Neuronal stem cell (in vitro differentiated cells): ENCODE data around the gene ST6GALNAC5.
A peak's percentile ranks its signal among the peaks of the same experiment; 100 is the strongest.
"Not testable (repeated sequence)": the region's sequence is repeated elsewhere in the genome, so short reads cannot be mapped to it uniquely, and the experiment has no call there.

ENCODE experiments used
- DNase-seq: peaks from one replicate; pipeline ENCODE4 v3.0.0-alpha.2; 2013; ENCODE audit warnings: low spot score
- H2AFZ ChIP-seq: one replicate; pipeline ENCODE4 v1.6.1; 2013; ENCODE audit warnings: mild to moderate bottlenecking, low read length, inconsistent platforms
- H2AK5ac ChIP-seq: 2 replicates; pipeline ENCODE4 v1.6.1; 2013; ENCODE audit warnings: low read depth, mild to moderate bottlenecking, inconsistent platforms, low read length, moderate library complexity, mixed read lengths
- H2BK120ac ChIP-seq: 2 replicates; pipeline ENCODE4 v1.6.1; 2013; ENCODE audit warnings: low read depth, mild to moderate bottlenecking, inconsistent platforms, low read length, moderate library complexity, mixed read lengths
- H2BK12ac ChIP-seq: one replicate; pipeline ENCODE4 v1.6.1; 2013; ENCODE audit warnings: low read length, inconsistent platforms
- H2BK15ac ChIP-seq: 2 replicates; pipeline ENCODE4 v1.6.1; 2013; ENCODE audit warnings: mild to moderate bottlenecking, low read length, inconsistent platforms, mixed read lengths
- H2BK5ac ChIP-seq: one replicate; pipeline ENCODE4 v1.6.1; 2013; ENCODE audit warnings: inconsistent platforms, mild to moderate bottlenecking, low read length, moderate library complexity
- H3K14ac ChIP-seq: one replicate; pipeline ENCODE4 v1.6.1; 2013; ENCODE audit warnings: low read length, inconsistent platforms
- H3K18ac ChIP-seq: 2 replicates; pipeline ENCODE4 v1.6.1; 2013; ENCODE audit warnings: low read length, inconsistent platforms
- H3K23ac ChIP-seq: 2 replicates; pipeline ENCODE4 v1.6.1; 2013; ENCODE audit warnings: low read depth, mild to moderate bottlenecking, mixed read lengths, low read length, inconsistent platforms; ENCODE audit not compliant: poor library complexity
- H3K27ac ChIP-seq: replicated peaks from 3 replicates; pipeline ENCODE4 v1.5.1; 2013; ENCODE audit warnings: low read length, inconsistent platforms
- H3K27me3 ChIP-seq, 3 experiments: 2 replicates each; pipeline ENCODE4 v1.6.1; 2013; ENCODE audit warnings: low read length in 3 of 3, mild to moderate bottlenecking in 2 of 3, inconsistent platforms in 1 of 3, low read depth in 1 of 3, mixed read lengths in 1 of 3, moderate library complexity in 1 of 3; ENCODE audit not compliant: control insufficient read depth in 3 of 3, insufficient read depth in 3 of 3
- H3K36me3 ChIP-seq, 2 donors: replicated peaks in 1 of 2; 2 replicates each; pipeline ENCODE4 v1.6.1; 2013; ENCODE audit warnings: low read length in 2 of 2; ENCODE audit not compliant: control insufficient read depth in 2 of 2, insufficient read depth in 2 of 2
- H3K4ac ChIP-seq: 2 replicates; pipeline ENCODE4 v1.6.1; 2013; ENCODE audit warnings: inconsistent platforms, mild to moderate bottlenecking, low read length, moderate library complexity
- H3K4me1 ChIP-seq, 2 donors: 1 replicate in 1 of 2; 2 replicates in 1 of 2; pipeline ENCODE4 v1.6.1; 2013; ENCODE audit warnings: low read length in 2 of 2, low read depth in 1 of 2; ENCODE audit not compliant: control insufficient read depth in 2 of 2, insufficient read depth in 1 of 2
- H3K4me2 ChIP-seq: one replicate; pipeline ENCODE4 v1.6.1; 2013; ENCODE audit warnings: mild to moderate bottlenecking, low read length, inconsistent platforms; ENCODE audit not compliant: insufficient read depth, poor library complexity, severe bottlenecking
- H3K4me3 ChIP-seq, 2 donors: 2 replicates each; pipeline ENCODE4 v1.5.1; 2013; ENCODE audit warnings: low read length in 2 of 2, mild to moderate bottlenecking in 2 of 2, inconsistent platforms in 1 of 2, moderate library complexity in 1 of 2
- H3K79me1 ChIP-seq: one replicate; pipeline ENCODE4 v1.6.1; 2013; ENCODE audit warnings: low read depth, mild to moderate bottlenecking, inconsistent platforms, low read length, moderate library complexity
- H3K9ac ChIP-seq: one replicate; pipeline ENCODE4 v1.6.1; 2013; ENCODE audit warnings: mild to moderate bottlenecking, low read depth, low read length, inconsistent platforms; ENCODE audit not compliant: poor library complexity
- H3K9me3 ChIP-seq, 2 donors: replicated peaks in 1 of 2; 2 replicates each; pipeline versions ENCODE3 to v1.6.1; 2013; ENCODE audit warnings: low read length in 2 of 2, mild to moderate bottlenecking in 2 of 2, inconsistent platforms in 1 of 2, low read depth in 1 of 2, mixed read lengths in 1 of 2, moderate library complexity in 1 of 2; ENCODE audit not compliant: control insufficient read depth in 2 of 2, insufficient read depth in 1 of 2
- H4K8ac ChIP-seq: one replicate; pipeline ENCODE4 v1.6.1; 2013; ENCODE audit warnings: low read depth, mild to moderate bottlenecking, inconsistent platforms, low read length, moderate library complexity
- H4K91ac ChIP-seq: one replicate; pipeline ENCODE4 v1.6.1; 2013; ENCODE audit warnings: low read length, low read depth, mild to moderate bottlenecking, inconsistent platforms; ENCODE audit not compliant: poor library complexity
- WGBS, 2 donors: extraction: QIAGEN DNeasy Blood & Tissue Kit; methylation state at CpG; one replicate each; pipeline ENCODE4 v1.1.7; 2013; ENCODE audit warnings: missing lambda C conversion rate in 2 of 2, mixed read lengths in 1 of 2; ENCODE audit not compliant: insufficient read length in 2 of 2, insufficient replicate concordance in 1 of 2; ENCODE audit errors: extremely low coverage in 2 of 2; 5-methylcytosine and 5-hydroxymethylcytosine counted together

Gene ST6GALNAC5

GRCh38 chr1:76961181-76961819, 94.0 kb downstream of the ST6GALNAC5 start:
- no peak overlapping the region for H2BK15ac ChIP-seq
- no peak overlapping the region for H3K14ac ChIP-seq
- no peak overlapping the region for H2AK5ac ChIP-seq
- no peak overlapping the region for H3K18ac ChIP-seq
- no peak overlapping the region for H3K4me2 ChIP-seq
- H3K9ac ChIP-seq = no peak overlapping the region
- no peak overlapping the region for H2BK12ac ChIP-seq
- no peak overlapping the region for H3K23ac ChIP-seq
- H3K4me3 ChIP-seq = no peak overlapping the region
- H4K91ac ChIP-seq = no peak overlapping the region
- H3K4ac ChIP-seq = no peak overlapping the region
- H3K27me3 ChIP-seq = no peaks in the 10 kb centered on the region
- no peak overlapping the region for H2BK120ac ChIP-seq
- no peak overlapping the region for H4K8ac ChIP-seq
- no peak overlapping the region for H2AFZ ChIP-seq
- H3K79me1 ChIP-seq = no peaks in the 10 kb centered on the region
- peaks cover 0 to 2% of the 10 kb centered on the region in 2 donors for H3K4me1 ChIP-seq
- H3K27ac ChIP-seq = no peak overlapping the region
- peaks cover 0 to 5% of the 10 kb centered on the region in 2 donors for H3K9me3 ChIP-seq
- no CpG with 5 or more reads among the region's 6 CpGs for WGBS, 2 donors
- no peak for DNase-seq
- H3K36me3 ChIP-seq = no peaks in the 10 kb centered on the region
- H2BK5ac ChIP-seq = no peak overlapping the region

GRCh38 chr1:76961820-76962207, 94.5 kb downstream of the ST6GALNAC5 start:
- no peak overlapping the region for H3K14ac ChIP-seq
- no peak overlapping the region for H2BK15ac ChIP-seq
- H4K8ac ChIP-seq = no peak overlapping the region
- H3K18ac ChIP-seq = no peak overlapping the region
- no peak overlapping the region for H3K23ac ChIP-seq
- H3K9ac ChIP-seq = no peak overlapping the region
- no peak overlapping the region for H2BK12ac ChIP-seq
- no peak for DNase-seq
- H3K36me3 ChIP-seq = no peaks in the 10 kb centered on the region
- H3K4me3 ChIP-seq = no peak overlapping the region
- no peaks in the 10 kb centered on the region for H3K79me1 ChIP-seq
- H2AFZ ChIP-seq = no peak overlapping the region
- H3K4me1 ChIP-seq = peaks cover 0 to 2% of the 10 kb centered on the region in 2 donors
- no peaks in the 10 kb centered on the region for H3K27me3 ChIP-seq
- H3K27ac ChIP-seq = no peak overlapping the region
- H2BK5ac ChIP-seq = no peak overlapping the region
- peaks cover 0 to 5% of the 10 kb centered on the region in 2 donors for H3K9me3 ChIP-seq
- H3K4ac ChIP-seq = no peak overlapping the region
- no peak overlapping the region for H2BK120ac ChIP-seq
- no peak overlapping the region for H2AK5ac ChIP-seq
- no peak overlapping the region for H4K91ac ChIP-seq
- H3K4me2 ChIP-seq = no peak overlapping the region

- not testable (repeated sequence) for H2BK120ac ChIP-seq, H3K36me3 ChIP-seq, H4K91ac ChIP-seq, H3K14ac ChIP-seq, H2AK5ac ChIP-seq, H3K4me2 ChIP-seq, DNase-seq, H3K4ac ChIP-seq, H3K4me1 ChIP-seq, H4K8ac ChIP-seq, H2AFZ ChIP-seq, H2BK5ac ChIP-seq, H3K79me1 ChIP-seq, H3K18ac ChIP-seq, H3K27ac ChIP-seq, H3K27me3 ChIP-seq, H3K9ac ChIP-seq, H2BK12ac ChIP-seq, H2BK15ac ChIP-seq, H3K23ac ChIP-seq
- H3K4me3 ChIP-seq = peak overlapping the region in 1 of 2 donors; percentile 30
- WGBS, 2 donors = no CpG with 5 or more reads among the region's 3 CpGs
- H3K9me3 ChIP-seq = peaks cover 0 to 21% of the 10 kb centered on the region in 2 donors
Observed at GRCh38 chr1:76981267-76981666, 114.0 kb downstream of the ST6GALNAC5 start.

GRCh38 chr1:76989976-76990375, 122.7 kb downstream of the ST6GALNAC5 start:
- no peak overlapping the region for H3K23ac ChIP-seq
- no peaks in the 10 kb centered on the region for H3K27me3 ChIP-seq
- H3K9ac ChIP-seq = no peak overlapping the region
- no peak overlapping the region for H2BK120ac ChIP-seq
- no peak overlapping the region for H2BK12ac ChIP-seq
- no peaks in the 10 kb centered on the region for H3K79me1 ChIP-seq
- H3K4me1 ChIP-seq = no peaks in the 10 kb centered on the region
- H3K36me3 ChIP-seq = no peaks in the 10 kb centered on the region
- no peak overlapping the region for H3K27ac ChIP-seq
- no CpG with 5 or more reads among the region's 2 CpGs for WGBS, 2 donors
- no peak overlapping the region for H2AFZ ChIP-seq
- no peak for DNase-seq
- H2BK5ac ChIP-seq = no peak overlapping the region
- H3K4me3 ChIP-seq = no peak overlapping the region
- H3K4ac ChIP-seq = no peak overlapping the region
- no peak overlapping the region for H3K18ac ChIP-seq
- H4K8ac ChIP-seq = no peak overlapping the region
- H3K4me2 ChIP-seq = no peak overlapping the region
- H3K9me3 ChIP-seq = no peaks in the 10 kb centered on the region
- H4K91ac ChIP-seq = no peak overlapping the region
- H2BK15ac ChIP-seq = no peak overlapping the region
- H2AK5ac ChIP-seq = no peak overlapping the region
- H3K14ac ChIP-seq = no peak overlapping the region
